Spinal cord (tissue), 10 donors: ENCODE measurements around the gene PARVB. TPM values are rescaled to one million over a fixed set of nuclear protein-coding genes. Genes with fewer than 3 reads are reported as not detected.

Source experiments
- DNase-seq, 6 donors: peaks; one replicate each; pipeline versions ENCODE4 v3.0.0 to v3.0.0-alpha.2; 2013 to 2015; ENCODE audit warnings: low spot score in 6 of 6, low read depth in 4 of 6
- H3K27ac ChIP-seq: one replicate; pipeline ENCODE4 v1.5.1; 2013; ENCODE audit warnings: low read depth, low read length, control low read depth
- H3K27me3 ChIP-seq: one replicate; pipeline ENCODE4 v1.6.1; 2013; ENCODE audit warnings: low read length; ENCODE audit not compliant: control insufficient read depth, insufficient read depth
- H3K36me3 ChIP-seq: one replicate; pipeline ENCODE4 v1.6.1; 2013; ENCODE audit warnings: low read length; ENCODE audit not compliant: control insufficient read depth, insufficient read depth
- H3K4me1 ChIP-seq: one replicate; pipeline ENCODE4 v1.6.1; 2013; ENCODE audit warnings: low read length; ENCODE audit not compliant: control insufficient read depth, insufficient read depth
- H3K4me3 ChIP-seq: one replicate; pipeline ENCODE4 v1.5.1; 2013; ENCODE audit warnings: low read depth, low read length, control low read depth
- H3K9me3 ChIP-seq: one replicate; pipeline ENCODE4 v1.6.1; 2013; ENCODE audit warnings: low read length; ENCODE audit not compliant: control insufficient read depth, insufficient read depth
- WGBS: methylation state at CpG from one replicate; pipeline ENCODE4 v1.1.5; 2013; ENCODE audit warnings: missing lambda C conversion rate; ENCODE audit not compliant: insufficient coverage; 5-methylcytosine and 5-hydroxymethylcytosine counted together
- polyA plus RNA-seq, 2 donors: library from polyadenylated mRNA; unstranded; fragments of 120-200 nt; gene quantifications; one replicate each; pipeline ENCODE4 v1.2.1, GENCODE V29; 2013; ENCODE audit not compliant: insufficient read length in 2 of 2
- total RNA-seq, 2 donors: library from RNA; depleted of rRNA in 1 of 2; stranded (reverse); fragments of 120-200 nt in 1 of 2; fragments of >200 nt in 1 of 2; gene quantifications; one replicate each; pipeline versions ENCODE4 v1.2.3 to v1.2.4, GENCODE V29; 2013 to 2014
- donor health status: healthy.

Gene PARVB
- total and polyA plus RNA-seq, 4 donors = 9.7 to 26.0 (median 18.9) TPM

DNA sequence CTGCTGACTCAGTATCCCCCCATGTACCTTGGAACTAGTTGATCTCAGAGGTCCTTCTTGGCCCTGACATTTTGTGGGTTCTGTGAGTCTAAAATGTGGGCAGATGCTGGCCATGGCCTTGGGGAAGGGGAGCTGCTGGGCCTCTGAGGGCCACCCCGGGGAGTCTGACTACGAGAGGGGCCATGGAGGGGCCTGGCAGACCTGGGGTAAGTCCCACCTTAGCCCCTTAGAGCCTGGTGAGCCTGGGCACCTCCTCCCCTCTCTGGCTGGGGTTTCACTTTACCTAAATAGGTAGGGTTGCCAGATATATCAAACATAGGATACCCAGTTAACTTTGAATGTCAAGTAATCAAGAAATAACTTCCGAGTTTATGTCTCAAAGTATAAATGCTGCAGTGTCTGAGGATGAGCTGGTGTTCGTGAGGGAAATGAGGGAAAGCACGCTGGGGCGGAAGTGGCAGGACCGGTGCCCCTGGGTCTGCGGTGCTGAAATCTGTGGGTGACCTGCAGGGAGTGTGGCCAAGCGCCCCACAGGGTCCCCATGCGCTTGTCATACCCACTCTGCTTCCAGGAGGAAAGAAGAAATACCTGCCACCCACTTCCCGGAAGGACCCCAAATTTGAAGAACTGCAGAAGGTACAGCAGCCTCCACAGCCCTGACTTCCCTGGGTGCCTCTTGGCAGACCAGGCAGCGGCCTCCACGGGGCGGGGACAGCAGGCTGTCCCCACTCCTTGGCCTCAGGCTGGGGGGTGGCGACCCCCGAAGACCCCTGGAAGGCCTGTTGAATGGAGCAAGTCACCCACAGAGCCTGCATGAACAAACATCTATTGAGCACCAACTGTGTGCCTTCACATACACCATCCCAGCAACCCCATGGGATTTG lies 161.4 kb downstream of the PARVB start:
- Histone ChIP-seq H3K4me3 (no peak overlapping the region), H3K36me3 (no peaks in the 10 kb centered on the region), H3K4me1 (peaks cover 5% of the 10 kb centered on the region), H3K27me3 (no peaks in the 10 kb centered on the region), H3K9me3 (no peaks in the 10 kb centered on the region), H3K27ac (no peak overlapping the region)
- DNase-seq = no peak
- 94% methylated on average over 14 of the region's 16 CpGs for WGBS

GRCh38 chr22:44186121-44186510 lies 162.0 kb downstream of the PARVB start:
- Histone ChIP-seq H3K4me1 (peaks cover 5% of the 10 kb centered on the region), H3K27ac (no peak overlapping the region), H3K27me3 (no peaks in the 10 kb centered on the region), H3K9me3 (no peaks in the 10 kb centered on the region), H3K36me3 (no peaks in the 10 kb centered on the region), H3K4me3 (no peak overlapping the region)
- WGBS = 86% methylated on average over 8 of the region's 8 CpGs
- DNase-seq = no peak

GRCh38 chr22:44186737-44187136 lies 162.6 kb downstream of the PARVB start:
- DNase-seq = no peak
- Histone ChIP-seq H3K9me3 (no peaks in the 10 kb centered on the region), H3K4me1 (peaks cover 5% of the 10 kb centered on the region), H3K4me3 (no peak overlapping the region), H3K27ac (no peak overlapping the region), H3K36me3 (no peaks in the 10 kb centered on the region), H3K27me3 (no peaks in the 10 kb centered on the region)
- 81% methylated on average over 4 of the region's 4 CpGs for WGBS

- WGBS = 97% methylated on average over 10 of the region's 12 CpGs
- H3K27me3 ChIP-seq = no peaks in the 10 kb centered on the region
- H3K4me3 ChIP-seq = no peak overlapping the region
- DNase-seq = no peak
- H3K4me1 ChIP-seq = peaks cover 5% of the 10 kb centered on the region
- no peak overlapping the region for H3K27ac ChIP-seq
- H3K36me3 ChIP-seq = no peaks in the 10 kb centered on the region
- no peaks in the 10 kb centered on the region for H3K9me3 ChIP-seq
These were observed 163.6 kb downstream of the PARVB start for GRCh38 chr22:44187652-44188230.

DNA sequence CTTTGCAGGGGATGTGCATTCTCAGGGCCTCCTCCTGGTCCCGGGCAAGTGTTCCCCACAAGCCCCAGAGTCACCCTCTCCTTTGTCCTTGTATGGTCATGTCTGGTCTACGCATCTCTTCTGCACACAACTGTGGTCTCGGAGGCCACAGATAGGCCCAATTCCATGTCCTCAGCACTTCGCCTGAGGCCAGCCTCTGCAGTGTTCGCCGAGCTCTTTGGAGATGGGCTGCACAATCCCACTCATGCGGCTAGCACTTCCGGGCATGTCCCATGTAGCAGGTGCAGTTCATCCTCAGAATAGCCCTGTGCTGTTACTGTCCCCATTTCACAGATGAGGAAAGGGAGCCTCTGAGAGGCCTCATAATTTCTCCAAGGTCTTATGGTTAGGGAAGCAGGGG lies 164.2 kb downstream of the PARVB start:
- Histone ChIP-seq H3K4me3 (no peak overlapping the region), H3K27ac (no peak overlapping the region), H3K4me1 (peaks cover 5% of the 10 kb centered on the region), H3K27me3 (no peaks in the 10 kb centered on the region), H3K9me3 (no peaks in the 10 kb centered on the region), H3K36me3 (no peaks in the 10 kb centered on the region)
- DNase-seq = no peak
- WGBS = 98% methylated on average over 8 of the region's 8 CpGs

DNA sequence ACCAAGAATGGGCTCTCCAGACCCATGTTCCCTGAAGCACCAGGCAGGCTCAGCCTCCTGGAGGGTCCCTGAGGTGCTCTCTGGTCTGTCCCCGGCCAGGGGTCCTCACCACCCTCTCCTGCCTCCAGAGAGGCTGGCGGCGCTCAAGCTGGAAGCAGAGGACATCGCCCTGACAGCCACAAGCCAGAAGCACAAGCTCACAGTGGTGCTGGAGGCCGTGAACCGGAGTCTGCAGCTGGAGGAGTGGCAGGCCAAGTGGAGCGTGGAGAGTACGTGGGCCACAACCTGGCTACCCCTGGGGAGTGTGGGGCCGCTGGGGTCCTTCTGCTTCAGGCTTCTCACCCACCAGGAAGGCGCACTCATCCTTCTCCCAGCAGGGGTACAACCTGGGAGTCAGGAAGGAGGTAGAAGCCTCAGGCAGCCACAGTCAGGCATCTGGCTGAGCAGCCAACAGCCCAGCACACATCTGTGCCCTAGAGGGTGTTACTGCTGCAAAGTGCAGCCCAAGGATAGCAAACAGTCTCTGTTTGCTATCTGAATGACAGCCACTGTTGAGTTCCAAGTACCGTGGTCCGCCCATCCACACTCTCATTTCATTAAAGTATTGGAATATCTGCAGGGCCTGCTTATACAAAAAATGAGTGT lies 165.0 kb downstream of the PARVB start:
- no peak overlapping the region for H3K27ac ChIP-seq
- 94% methylated on average over 10 of the region's 12 CpGs for WGBS
- no peaks in the 10 kb centered on the region for H3K27me3 ChIP-seq
- peaks cover 5% of the 10 kb centered on the region for H3K4me1 ChIP-seq
- no peaks in the 10 kb centered on the region for H3K36me3 ChIP-seq
- H3K4me3 ChIP-seq = no peak overlapping the region
- no peak for DNase-seq
- H3K9me3 ChIP-seq = no peaks in the 10 kb centered on the region

DNA sequence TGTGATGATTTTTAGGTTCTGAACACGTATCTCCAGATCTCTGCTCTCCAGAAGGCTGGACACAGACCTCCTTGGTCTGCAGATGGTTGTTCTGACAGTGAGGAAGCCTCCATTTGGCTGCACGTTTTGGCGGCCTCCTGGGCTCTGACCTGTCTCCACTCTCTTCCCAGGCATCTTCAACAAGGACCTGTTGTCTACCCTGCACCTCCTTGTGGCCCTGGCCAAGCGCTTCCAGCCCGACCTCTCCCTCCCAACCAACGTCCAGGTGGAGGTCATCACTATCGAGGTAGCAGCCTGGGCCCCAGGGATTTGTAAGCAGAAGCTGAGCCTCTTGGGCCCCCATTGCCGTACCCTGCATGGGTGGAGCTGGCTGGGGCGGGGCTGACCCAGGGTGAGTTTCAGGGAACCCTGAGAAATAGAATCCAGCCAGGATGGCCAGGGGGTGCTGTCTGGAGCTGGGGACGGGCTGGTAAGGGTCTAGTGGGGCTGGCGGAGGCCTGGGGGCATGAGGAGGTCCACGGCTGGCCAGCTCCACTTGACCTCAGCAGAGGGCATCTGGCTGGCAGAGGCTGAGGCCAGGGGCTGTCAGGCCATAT lies 166.4 kb downstream of the PARVB start:
- peaks cover 5% of the 10 kb centered on the region for H3K4me1 ChIP-seq
- no peaks in the 10 kb centered on the region for H3K9me3 ChIP-seq
- no peaks in the 10 kb centered on the region for H3K36me3 ChIP-seq
- 92% methylated on average over 12 of the region's 12 CpGs for WGBS
- no peaks in the 10 kb centered on the region for H3K27me3 ChIP-seq
- H3K27ac ChIP-seq = no peak overlapping the region
- H3K4me3 ChIP-seq = no peak overlapping the region
- DNase-seq = no peak

DNA sequence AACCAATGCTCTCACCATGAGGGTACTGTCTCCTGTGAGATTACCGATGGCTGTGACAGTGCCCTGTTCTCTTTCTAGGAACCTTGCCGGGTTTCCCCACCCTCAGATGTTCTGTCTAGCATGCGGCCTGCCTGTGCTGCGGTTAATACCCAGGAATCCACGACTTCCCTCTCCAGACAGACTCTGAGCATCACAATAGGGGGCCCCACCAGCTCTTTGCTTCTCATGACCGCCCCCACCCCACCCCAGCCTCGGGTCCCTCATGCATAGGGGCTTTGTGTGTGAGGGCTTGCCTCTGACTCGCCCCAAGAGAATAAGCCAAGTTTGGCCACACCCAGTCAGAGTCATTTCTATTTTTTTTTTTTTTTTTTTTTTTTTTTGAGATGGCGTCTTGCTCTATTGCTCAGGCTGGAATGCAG lies 166.9 kb downstream of the PARVB start:
- Histone ChIP-seq H3K4me1 (peaks cover 6% of the 10 kb centered on the region), H3K27ac (no peak overlapping the region), H3K9me3 (no peaks in the 10 kb centered on the region), H3K27me3 (no peaks in the 10 kb centered on the region), H3K36me3 (no peaks in the 10 kb centered on the region), H3K4me3 (no peak overlapping the region)
- 76% methylated on average over 3 of the region's 9 CpGs for WGBS
- DNase-seq = no peak

- H3K27ac ChIP-seq = no peak overlapping the region
- no peaks in the 10 kb centered on the region for H3K27me3 ChIP-seq
- H3K36me3 ChIP-seq = no peaks in the 10 kb centered on the region
- no peak overlapping the region for H3K4me3 ChIP-seq
- 87% methylated on average over 6 of the region's 8 CpGs for WGBS
- no peak for DNase-seq
- H3K9me3 ChIP-seq = no peaks in the 10 kb centered on the region
- H3K4me1 ChIP-seq = peaks cover 12% of the 10 kb centered on the region
These were observed 168.2 kb downstream of the PARVB start for GRCh38 chr22:44192098-44192815.
